BLaER1 treated with 17β-estradiol and CSF1 and Interleukin-3, amounts not matched to agents 10 nM and 100 nM (cell line): ENCODE results near the gene UGT1A10.

ENCODE experiments used
- H3K27ac ChIP-seq, 11 experiments: shearing (Covaris generic); formaldehyde crosslinking; 2 replicates each; pipeline ENCODE4 v1.8.1; 2022
- H3K27me3 ChIP-seq, 11 experiments: shearing (Covaris generic); formaldehyde crosslinking; 2 replicates each; pipeline ENCODE4 v1.8.1; 2022
- H3K36me3 ChIP-seq, 11 experiments: shearing (Covaris generic); formaldehyde crosslinking; 2 replicates each; pipeline ENCODE4 v1.8.1; 2022
- H3K4me1 ChIP-seq, 10 experiments: shearing (Covaris generic); formaldehyde crosslinking; 2 replicates each; pipeline ENCODE4 v1.8.1; 2022
- H3K4me2 ChIP-seq, 11 experiments: shearing (Covaris generic); formaldehyde crosslinking; 2 replicates each; pipeline ENCODE4 v1.8.1; 2022
- H3K4me3 ChIP-seq, 10 experiments: shearing (Covaris generic); formaldehyde crosslinking; 2 replicates each; pipeline ENCODE4 v1.8.1; 2022
- H3K9ac ChIP-seq, 11 experiments: shearing (Covaris generic); formaldehyde crosslinking; 2 replicates each; pipeline ENCODE4 v1.8.1; 2022
- H3K9me3 ChIP-seq, 11 experiments: shearing (Covaris generic); formaldehyde crosslinking; replicated peaks in 1 of 11; 2 replicates each; pipeline ENCODE4 v1.8.1; 2022
- H4K20me1 ChIP-seq, 11 experiments: shearing (Covaris generic); formaldehyde crosslinking; 2 replicates each; pipeline ENCODE4 v1.8.1; 2022
- Cebpa-rat ChIP-seq, 11 experiments: shearing (Covaris generic); IDR thresholded peaks; 2 replicates each; pipeline ENCODE4 v1.8.1; 2022

Gene UGT1A10

GRCh38 chr2:233756429-233757081 is 120.3 kb downstream of the UGT1A10 start:
- peaks cover 17 to 32% (median 27%) of the 10 kb centered on the region in 11 experiments for H3K9me3 ChIP-seq
- H3K4me2 ChIP-seq = no peak overlapping the region
- H3K27me3 ChIP-seq = no peaks in the 10 kb centered on the region
- H3K4me1 ChIP-seq = no peaks in the 10 kb centered on the region
- H3K9ac ChIP-seq = no peak overlapping the region
- H3K4me3 ChIP-seq = no peak overlapping the region
- no peak overlapping the region for H3K27ac ChIP-seq
- no peaks in the 10 kb centered on the region for H4K20me1 ChIP-seq
- no peak for TF ChIP-seq Cebpa-rat (IDR thresholded peaks at IDR 0.05)
- no peaks in the 10 kb centered on the region for H3K36me3 ChIP-seq

- H3K4me1 ChIP-seq = no peaks in the 10 kb centered on the region
- H3K27ac ChIP-seq = no peak overlapping the region
- peaks cover 6 to 16% (median 12%) of the 10 kb centered on the region in 11 experiments; a peak in 18 of 22 replicates for H3K9me3 ChIP-seq
- no peak overlapping the region for H3K4me2 ChIP-seq
- TF ChIP-seq Cebpa-rat (IDR thresholded peaks at IDR 0.05) = no peak
- H4K20me1 ChIP-seq = no peaks in the 10 kb centered on the region
- no peak overlapping the region for H3K9ac ChIP-seq
- H3K4me3 ChIP-seq = no peak overlapping the region
- H3K36me3 ChIP-seq = no peaks in the 10 kb centered on the region
- H3K27me3 ChIP-seq = no peaks in the 10 kb centered on the region
Observed at GRCh38 chr2:233758141-233758540, 121.9 kb downstream of the UGT1A10 start.

- Histone ChIP-seq H3K4me2 (no peak overlapping the region), H4K20me1 (no peaks in the 10 kb centered on the region), H3K4me1 (peaks cover 0 to 6% (median 0%) of the 10 kb centered on the region in 10 experiments; a peak in 7 of 20 replicates), H3K27ac (no peak overlapping the region), H3K9me3 (peaks cover 5 to 12% (median 7%) of the 10 kb centered on the region in 11 experiments; a peak in 17 of 22 replicates), H3K27me3 (no peaks in the 10 kb centered on the region), H3K4me3 (no peak overlapping the region), H3K9ac (no peak overlapping the region), H3K36me3 (no peaks in the 10 kb centered on the region)
- TF ChIP-seq Cebpa-rat (IDR thresholded peaks at IDR 0.05) = no peak
Observed at GRCh38 chr2:233758849-233759248, 122.6 kb downstream of the UGT1A10 start.

GRCh38 chr2:233760043-233760442 is 123.8 kb downstream of the UGT1A10 start, which contains the start of gene UGT1A1:
Gene UGT1A1, plus strand, starts transcription at chr2:233760270. Its CDS starts 18 bp downstream, at chr2:233760288.
- Histone ChIP-seq H3K27ac (no peak within 1 kb of the TSS), H3K4me1 (peaks cover 0 to 18% (median 0%) of the 10 kb centered on the region in 10 experiments; a peak in 8 of 20 replicates)

GRCh38 chr2:233761040-233761769 is 125.0 kb downstream of the UGT1A10 start:
- no peak for TF ChIP-seq Cebpa-rat (IDR thresholded peaks at IDR 0.05)
- no peaks in the 10 kb centered on the region for H4K20me1 ChIP-seq

More at GRCh38 chr2:233760043-233760442, 123.8 kb downstream of the UGT1A10 start, which contains the start of gene UGT1A1:
- no peak within 1 kb of the TSS for H3K9ac ChIP-seq
- H3K36me3 ChIP-seq = no peaks in the 10 kb centered on the region
- H3K4me3 ChIP-seq = no peak within 1 kb of the TSS
- no peak within 1 kb of the TSS for H3K4me2 ChIP-seq
- no peaks in the 10 kb centered on the region for H4K20me1 ChIP-seq
- no peak for TF ChIP-seq Cebpa-rat (IDR thresholded peaks at IDR 0.05)
- H3K27me3 ChIP-seq = no peaks in the 10 kb centered on the region
- peaks cover 0 to 8% (median 3%) of the 10 kb centered on the region in 11 experiments; a peak in 15 of 22 replicates for H3K9me3 ChIP-seq

GRCh38 chr2:233764264-233764663 is 128.0 kb downstream of the UGT1A10 start:
- H3K4me3 ChIP-seq = no peak overlapping the region
- no peak for TF ChIP-seq Cebpa-rat (IDR thresholded peaks at IDR 0.05)
- peak overlapping the region in 4 of 11 experiments; percentile 38 to 72 (median 64); a peak in 7 of 22 replicates for H3K4me2 ChIP-seq
- peak overlapping the region in 2 of 11 experiments; percentile 7 to 10; a peak in 1 of 22 replicates for H3K27ac ChIP-seq
- no peak overlapping the region for H3K9ac ChIP-seq
- peaks cover 0 to 26% (median 0%) of the 10 kb centered on the region in 10 experiments; a peak in 8 of 20 replicates for H3K4me1 ChIP-seq
- no peaks in the 10 kb centered on the region for H3K27me3 ChIP-seq
- H4K20me1 ChIP-seq = no peaks in the 10 kb centered on the region
- peaks cover 0 to 4% (median 0%) of the 10 kb centered on the region in 11 experiments; a peak in 2 of 22 replicates for H3K9me3 ChIP-seq
- no peaks in the 10 kb centered on the region for H3K36me3 ChIP-seq

More at GRCh38 chr2:233761040-233761769, 125.0 kb downstream of the UGT1A10 start:
- Histone ChIP-seq H3K36me3 (no peaks in the 10 kb centered on the region), H3K9ac (no peak overlapping the region), H3K4me3 (no peak overlapping the region), H3K4me2 (no peak overlapping the region), H3K4me1 (peaks cover 0 to 19% (median 0%) of the 10 kb centered on the region in 10 experiments; a peak in 8 of 20 replicates), H3K9me3 (peaks cover 0 to 7% (median 0%) of the 10 kb centered on the region in 11 experiments; a peak in 4 of 22 replicates), H3K27me3 (no peaks in the 10 kb centered on the region), H3K27ac (no peak overlapping the region)

GRCh38 chr2:233764761-233765160 is 128.5 kb downstream of the UGT1A10 start:
- no peak overlapping the region for H3K9ac ChIP-seq
- no peaks in the 10 kb centered on the region for H3K27me3 ChIP-seq
- no peaks in the 10 kb centered on the region for H3K36me3 ChIP-seq
- no peak overlapping the region for H3K4me3 ChIP-seq
- peaks cover 0 to 26% (median 0%) of the 10 kb centered on the region in 10 experiments; a peak in 8 of 20 replicates for H3K4me1 ChIP-seq
- peak overlapping the region in 4 of 11 experiments; percentile 38 to 72 (median 64); a peak in 7 of 22 replicates for H3K4me2 ChIP-seq
- H4K20me1 ChIP-seq = no peaks in the 10 kb centered on the region
- 0 out of 22 replicates have a peak, but pooled peaks cover 0 to 4% (median 0%) of the 10 kb centered on the region in 11 experiments for H3K9me3 ChIP-seq
- no peak for TF ChIP-seq Cebpa-rat (IDR thresholded peaks at IDR 0.05)
- peak overlapping the region in 2 of 11 experiments; percentile 7 to 10; a peak in 1 of 22 replicates for H3K27ac ChIP-seq

- no peak for TF ChIP-seq Cebpa-rat (IDR thresholded peaks at IDR 0.05)
- Histone ChIP-seq H4K20me1 (no peaks in the 10 kb centered on the region), H3K9me3 (0 out of 22 replicates have a peak, but pooled peaks cover 0 to 4% (median 0%) of the 10 kb centered on the region in 11 experiments)
Observed at GRCh38 chr2:233766416-233766815, 130.2 kb downstream of the UGT1A10 start.

GRCh38 chr2:233768076-233768475 is 131.8 kb downstream of the UGT1A10 start:
- Histone ChIP-seq H3K9me3 (0 out of 22 replicates have a peak, but pooled peaks cover 0 to 4% (median 0%) of the 10 kb centered on the region in 11 experiments), H3K4me3 (no peak overlapping the region), H3K36me3 (no peaks in the 10 kb centered on the region), H3K4me1 (peaks cover 0 to 26% (median 0%) of the 10 kb centered on the region in 10 experiments; a peak in 8 of 20 replicates), H3K9ac (no peak overlapping the region), H3K27me3 (no peaks in the 10 kb centered on the region), H4K20me1 (no peaks in the 10 kb centered on the region), H3K27ac (no peak overlapping the region), H3K4me2 (no peak overlapping the region)
- TF ChIP-seq Cebpa-rat (IDR thresholded peaks at IDR 0.05) = no peak

More at GRCh38 chr2:233766416-233766815, 130.2 kb downstream of the UGT1A10 start:
- H3K4me2 ChIP-seq = no peak overlapping the region; a peak in 1 of 22 replicates
- no peaks in the 10 kb centered on the region for H3K27me3 ChIP-seq
- H3K4me1 ChIP-seq = peaks cover 0 to 26% (median 0%) of the 10 kb centered on the region in 10 experiments; a peak in 8 of 20 replicates
- H3K4me3 ChIP-seq = no peak overlapping the region
- H3K9ac ChIP-seq = no peak overlapping the region
- no peaks in the 10 kb centered on the region for H3K36me3 ChIP-seq
- H3K27ac ChIP-seq = no peak overlapping the region
